HepG2 (cell line): ENCODE results near the gene MMUT. TPM values are rescaled to one million over a fixed set of nuclear protein-coding genes. Genes with fewer than 3 reads are reported as not detected.

ENCODE experiments used
- ATAC-seq: fragments of 200-7000 bp; cut with Tn5 transposase; 3 replicates; pipeline ENCODE4 v1.9.1; 2020; ENCODE audit warnings: mild to moderate bottlenecking, moderate library complexity
- BruUV-seq: library from RNA; stranded (reverse); fragments of 400-500 nt; replicated peaks from 2 replicates; lab custom pipeline; 2021; lab: Mats Ljungman, UMichigan
- CTCF ChIA-PET: fragments of 300-600 bp; formaldehyde crosslinking; extraction: SDS; loops from one replicate; lab custom pipeline; 2021; ENCODE audit warnings: low total read pairs, inconsistent platforms, low intra/inter-chr PET ratio; lab: Yijun Ruan, JAX
- POLR2A ChIA-PET: fragments of 350-600 bp; sonication (Branson Sonifier 250); formaldehyde crosslinking; loops from one replicate; lab custom pipeline; 2020; ENCODE audit warnings: antibody characterized with exemption, inconsistent platforms; lab: Yijun Ruan, JAX
- DNase-seq: peaks from one replicate; pipeline ENCODE4 v3.0.0-alpha.2; 2015; ENCODE audit warnings: low spot score
- FAIRE-seq: peaks from 3 replicates; lab custom pipeline; 2011; peaks lifted over from hg19 to GRCh38; lab: Jason Lieb, UNC
- H2AFZ ChIP-seq: one replicate; pipeline ENCODE4 v1.6.1; 2011; ENCODE audit warnings: low read length, inconsistent platforms
- H3K27ac ChIP-seq: fragments of 300-600 bp; 3 replicates; pipeline ENCODE4 v1.8.0; 2011; ENCODE audit warnings: mixed run types, mild to moderate bottlenecking, mixed read lengths, low read length, inconsistent platforms; ENCODE audit not compliant: insufficient read depth; ENCODE audit errors: extremely low read length
- H3K27me3 ChIP-seq, 2 experiments: fragments of 200-600 bp in 1 of 2; 2 replicates in 1 of 2; 3 replicates in 1 of 2; pipeline versions ENCODE4 v1.6.0 to v1.8.0; 2011; ENCODE audit warnings: low read length in 2 of 2, mild to moderate bottlenecking in 2 of 2, moderate library complexity in 2 of 2, inconsistent platforms in 1 of 2; ENCODE audit not compliant: insufficient read depth in 2 of 2, control insufficient read depth in 1 of 2
- H3K36me3 ChIP-seq, 2 experiments: fragments of 200-600 bp in 1 of 2; replicated peaks in 1 of 2; 2 replicates in 1 of 2; 3 replicates in 1 of 2; pipeline versions ENCODE4 v1.5.1 to v1.8.0; 2011; ENCODE audit warnings: low read length in 2 of 2, inconsistent platforms in 1 of 2; ENCODE audit not compliant: insufficient read depth in 2 of 2, control insufficient read depth in 1 of 2
- H3K4me1 ChIP-seq: 2 replicates; pipeline ENCODE4 v1.5.1; 2012; ENCODE audit warnings: low read length, inconsistent platforms; ENCODE audit not compliant: insufficient read depth
- H3K4me2 ChIP-seq: 2 replicates; pipeline ENCODE4 v1.6.0; 2011; ENCODE audit warnings: low read depth, low read length, inconsistent platforms
- H3K4me3 ChIP-seq, 3 experiments: fragments of 200-600 bp in 1 of 3; sonication (generic), shearing (Covaris generic) in 1 of 3; replicated peaks in 1 of 3; 2 replicates each; pipeline ENCODE4 v1.5.1; 2011 to 2016; ENCODE audit warnings: low read length in 3 of 3, inconsistent platforms in 2 of 3, low read depth in 2 of 3, mild to moderate bottlenecking in 2 of 3, control low read depth in 1 of 3, mixed read lengths in 1 of 3; ENCODE audit not compliant: insufficient read depth in 1 of 3
- H3K79me2 ChIP-seq: one replicate; pipeline ENCODE4 v1.6.1; 2011; ENCODE audit warnings: low read length, inconsistent platforms; ENCODE audit not compliant: insufficient read depth
- H3K9ac ChIP-seq: 2 replicates; pipeline ENCODE4 v1.6.0; 2011; ENCODE audit warnings: mild to moderate bottlenecking, low read depth, low read length, inconsistent platforms; ENCODE audit not compliant: insufficient read depth
- H3K9me3 ChIP-seq: 2 replicates; pipeline ENCODE4 v1.5.1; 2012; ENCODE audit warnings: mild to moderate bottlenecking, low read length
- H4K20me1 ChIP-seq: 2 replicates; pipeline ENCODE4 v1.6.0; 2011; ENCODE audit warnings: inconsistent platforms, mild to moderate bottlenecking, low read length, moderate library complexity; ENCODE audit not compliant: insufficient read depth
- ASH2L ChIP-seq: fragments of 300-600, 200-600 bp; sonication (generic); IDR thresholded peaks from 2 replicates; pipeline ENCODE4 v1.7.0; 2017; ENCODE audit warnings: low read depth, mild to moderate bottlenecking, moderate library complexity, mixed read lengths, low read length; ENCODE audit not compliant: insufficient read length
- HCFC1 ChIP-seq: fragments of 150-350 bp; IDR thresholded peaks from 2 replicates; pipeline ENCODE4 v1.6.1; 2014; ENCODE audit warnings: low read depth, low read length
- IKZF4 ChIP-seq: sonication (generic); formaldehyde crosslinking; IDR thresholded peaks from 2 replicates; pipeline ENCODE4 v1.5.1; 2020; ENCODE audit warnings: borderline replicate concordance, mild to moderate bottlenecking, low read depth, missing genetic modification reagents; ENCODE audit errors: not compliant biosample characterization
- KDM5A ChIP-seq: fragments of 200-600 bp; sonication (generic); IDR thresholded peaks from 2 replicates; pipeline ENCODE4 v1.7.0; 2018; ENCODE audit warnings: antibody characterized with exemption, mild to moderate bottlenecking, low read length, borderline replicate concordance
- NCOR1 ChIP-seq: fragments of 200-600 bp; sonication (generic); IDR thresholded peaks from 2 replicates; pipeline ENCODE4 v1.7.0; 2017; ENCODE audit warnings: antibody characterized with exemption, low read length, borderline replicate concordance
- SNAPC2 ChIP-seq: sonication (generic); formaldehyde crosslinking; IDR thresholded peaks from 2 replicates; pipeline ENCODE4 v1.8.1; 2022; ENCODE audit warnings: mild to moderate bottlenecking, missing genetic modification reagents
- ZBTB8A ChIP-seq: sonication (generic); formaldehyde crosslinking; IDR thresholded peaks from 2 replicates; pipeline ENCODE4 v1.4.0; 2020; ENCODE audit warnings: mild to moderate bottlenecking, low read depth, missing genetic modification reagents, borderline replicate concordance
- ZFP62 ChIP-seq: sonication (generic); formaldehyde crosslinking; IDR thresholded peaks from 2 replicates; pipeline ENCODE4 v1.4.0; 2020; ENCODE audit warnings: missing genetic modification reagents
- ZNF160 ChIP-seq: sonication (generic); formaldehyde crosslinking; IDR thresholded peaks from 2 replicates; pipeline ENCODE4 v1.8.0; 2022; ENCODE audit warnings: mild to moderate bottlenecking, inconsistent platforms, missing genetic modification reagents
- ZNF749 ChIP-seq: sonication (generic); formaldehyde crosslinking; IDR thresholded peaks from 2 replicates; pipeline ENCODE4 v1.8.0; 2022; ENCODE audit warnings: mild to moderate bottlenecking, missing genetic modification reagents, moderate library complexity, borderline replicate concordance
- whole genome bisulfite sequencing: methylation state at CpG from one replicate; pipeline ENCODE4 v1.1.6; 2017; ENCODE audit warnings: low lambda C conversion rate; 5-methylcytosine and 5-hydroxymethylcytosine counted together
- in situ Hi-C: cut with HindIII; loops from 2 replicates; pipeline ENCODE4 v1.10.0; 2017; ENCODE audit warnings: low pct_unique_long_range_greater_than_20kb; ENCODE audit not compliant: extremely low pct_ligation_motif_present
- intact Hi-C: fragments of 100-400 bp; cut with micrococcal nuclease; formaldehyde crosslinking; loops from one replicate; pipeline ENCODE4 v1.10.0; 2022; ENCODE audit not compliant: unreplicated experiment
- polyA plus RNA-seq, 8 experiments: library from polyadenylated mRNA; depleted of rRNA in 3 of 8; stranded (reverse) in 7 of 8; unstranded in 1 of 8; fragments of >200 nt; fragmentation: Illumina TruSeq in 4 of 8; extraction: Trizol in 4 of 8; gene quantifications; 2 replicates each; pipeline versions ENCODE4 v1.2.1 to v1.2.3, GENCODE V29; 2011 to 2016; ENCODE audit warnings: low read depth in 4 of 8, missing spikeins in 1 of 8, mixed read lengths in 1 of 8; ENCODE audit not compliant: insufficient read depth in 1 of 8
- total RNA-seq, 5 experiments: library from RNA; depleted of rRNA; stranded (reverse); fragments of >200 nt; fragmentation: Illumina TruSeq; extraction: Trizol; gene quantifications; 2 replicates each; pipeline ENCODE4 v1.2.3, GENCODE V29; 2016; ENCODE audit warnings: low read depth in 1 of 5
- TF ChIP-seq, protein P1 (sequence below): sonication (generic); formaldehyde crosslinking; IDR thresholded peaks from 2 replicates; pipeline ENCODE4 v1.4.0; 2020; ENCODE audit warnings: missing genetic modification reagents, borderline replicate concordance

The MMUT gene
- total and polyA plus RNA-seq, 2 of the 13 experiments (the other 11 are each of a cell fraction or from before 2014, with no cell fraction given): 16.1 to 20.5 TPM

DNA sequence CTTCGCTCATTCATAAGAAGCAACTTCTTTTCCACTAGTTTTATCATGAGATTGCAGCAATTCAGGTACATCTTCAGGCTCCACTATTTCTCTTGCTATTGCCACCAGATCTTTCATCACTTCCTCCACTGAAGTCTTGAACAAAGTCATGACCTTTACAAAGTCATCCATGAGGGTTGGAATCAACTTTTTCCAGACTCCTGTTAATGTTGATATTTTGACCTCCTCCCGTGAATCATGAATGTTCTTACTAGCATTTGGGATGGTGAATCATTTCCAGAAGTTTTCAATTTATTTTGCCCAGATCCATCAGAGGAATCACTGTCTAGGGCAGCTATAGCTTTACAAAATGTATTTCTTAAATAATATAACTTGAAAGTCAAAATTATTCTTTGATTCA, 1.6 kb upstream of the MMUT start:
- CTCF ChIA-PET: no interaction called here
- H3K27me3 ChIP-seq: no peaks in the 10 kb centered on the region; a peak in 1 of 5 replicates
- H3K27ac ChIP-seq: no peak overlapping the region
- WGBS: 93% methylated on average over 2 of the region's 2 CpGs
- H3K4me1 ChIP-seq: peaks cover 36% of the 10 kb centered on the region
- FAIRE-seq (no peak), DNase-seq (no peak), ATAC-seq (no peak)
- H3K9me3 ChIP-seq: no peaks in the 10 kb centered on the region
- peaks cover 75% of the 10 kb centered on the region for H3K79me2 ChIP-seq
- no peaks in the 10 kb centered on the region for H3K36me3 ChIP-seq
- in situ Hi-C loops: no loop called here
- no peaks in the 10 kb centered on the region for H4K20me1 ChIP-seq
- peak overlapping the region; percentile 77 for H3K4me2 ChIP-seq
- H2AFZ ChIP-seq: no peak overlapping the region
- no TSS peak for BruUV-seq
- TF ChIP-seq ZFP62 (CRISPR knock-in tag): no peak
- TF ChIP-seq ZNF160 (CRISPR knock-in tag): no peak
- TF ChIP-seq HCFC1: no peak
- TF ChIP-seq IKZF4 (CRISPR knock-in tag): no peak
- TF ChIP-seq ZBTB8A (CRISPR knock-in tag): no peak
- intact Hi-C loops: no loop called here
- peak overlapping the region; percentile 83 to 96 (median 91); a peak in 4 of 6 replicates for H3K4me3 ChIP-seq
- POLR2A ChIA-PET: no interaction called here
- peak overlapping the region; percentile 90; the same call in 1 of the 2 replicates for H3K9ac ChIP-seq

DNA sequence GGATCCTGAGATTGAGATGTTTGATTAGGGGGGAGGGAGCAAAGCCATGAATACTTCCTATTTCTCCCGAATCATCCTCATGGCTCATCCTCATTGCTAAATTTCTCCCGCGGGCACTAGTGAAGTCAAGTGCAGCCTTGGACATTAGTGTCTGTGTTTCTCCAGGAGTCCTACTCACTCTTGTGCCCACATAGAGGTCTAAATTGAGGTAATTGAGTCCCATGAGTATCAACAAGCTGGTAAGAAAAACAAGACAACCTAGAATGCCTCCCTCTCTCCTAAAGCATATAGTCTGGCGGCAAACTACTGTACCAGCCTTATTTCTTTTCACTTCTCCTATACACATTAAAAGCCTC, 537 bp upstream of the MMUT start:
- Histone ChIP-seq H3K79me2 (peaks cover 69% of the 10 kb centered on the region), H4K20me1 (no peaks in the 10 kb centered on the region), H3K9ac (peak overlapping the region; percentile 90), H3K4me2 (peak overlapping the region; percentile 77), H3K36me3 (peaks cover 0 to 7% of the 10 kb centered on the region in 2 experiments; a peak in 1 of 5 replicates), H2AFZ (peak overlapping the region; percentile 78), H3K27ac (peak overlapping the region; percentile 65), H3K27me3 (no peaks in the 10 kb centered on the region; a peak in 1 of 5 replicates), H3K4me3 (peak overlapping the region; percentile 83 to 96 (median 91)), H3K4me1 (peaks cover 36% of the 10 kb centered on the region), H3K9me3 (no peaks in the 10 kb centered on the region)
- ATAC-seq (peak; percentile 14), FAIRE-seq (no peak), DNase-seq (no peak)
- WGBS: 1% methylated on average over 4 of the region's 4 CpGs
- BruUV-seq: TSS peak; percentile 90
- in situ Hi-C loops (no loop called here), intact Hi-C loops (loop anchor here (1.0 to 2.0 kb wide), 6 partner anchors 46 to 385 kb away; no protein-coding TSS in a partner anchor)
- TF ChIP-seq, protein P1, sequence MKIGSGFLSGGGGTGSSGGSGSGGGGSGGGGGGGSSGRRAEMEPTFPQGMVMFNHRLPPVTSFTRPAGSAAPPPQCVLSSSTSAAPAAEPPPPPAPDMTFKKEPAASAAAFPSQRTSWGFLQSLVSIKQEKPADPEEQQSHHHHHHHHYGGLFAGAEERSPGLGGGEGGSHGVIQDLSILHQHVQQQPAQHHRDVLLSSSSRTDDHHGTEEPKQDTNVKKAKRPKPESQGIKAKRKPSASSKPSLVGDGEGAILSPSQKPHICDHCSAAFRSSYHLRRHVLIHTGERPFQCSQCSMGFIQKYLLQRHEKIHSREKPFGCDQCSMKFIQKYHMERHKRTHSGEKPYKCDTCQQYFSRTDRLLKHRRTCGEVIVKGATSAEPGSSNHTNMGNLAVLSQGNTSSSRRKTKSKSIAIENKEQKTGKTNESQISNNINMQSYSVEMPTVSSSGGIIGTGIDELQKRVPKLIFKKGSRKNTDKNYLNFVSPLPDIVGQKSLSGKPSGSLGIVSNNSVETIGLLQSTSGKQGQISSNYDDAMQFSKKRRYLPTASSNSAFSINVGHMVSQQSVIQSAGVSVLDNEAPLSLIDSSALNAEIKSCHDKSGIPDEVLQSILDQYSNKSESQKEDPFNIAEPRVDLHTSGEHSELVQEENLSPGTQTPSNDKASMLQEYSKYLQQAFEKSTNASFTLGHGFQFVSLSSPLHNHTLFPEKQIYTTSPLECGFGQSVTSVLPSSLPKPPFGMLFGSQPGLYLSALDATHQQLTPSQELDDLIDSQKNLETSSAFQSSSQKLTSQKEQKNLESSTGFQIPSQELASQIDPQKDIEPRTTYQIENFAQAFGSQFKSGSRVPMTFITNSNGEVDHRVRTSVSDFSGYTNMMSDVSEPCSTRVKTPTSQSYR (CRISPR knock-in tag): no peak
- TF ChIP-seq ASH2L: peak; percentile 12
- TF ChIP-seq NCOR1: peak; percentile 7; the same call in 1 of the 2 replicates
- no peak for TF ChIP-seq ZNF749 (CRISPR knock-in tag)
- peak; percentile 87 for TF ChIP-seq KDM5A
- TF ChIP-seq SNAPC2 (CRISPR knock-in tag): 0 out of 2 replicates have a peak, but pooled peaks have one; percentile 12
- ChIA-PET CTCF (no interaction called here), POLR2A (no interaction called here)
